Hematopoietic multipotent progenitor cell (in vitro differentiated cells): ENCODE data around the gene FGFR2. TPM values are rescaled to one million over a fixed set of nuclear protein-coding genes. Genes with fewer than 3 reads are reported as not detected.

Experiments used
- DNase-seq, 3 donors: peaks; one replicate each; pipeline ENCODE4 v3.0.0-alpha.2; 2011 to 2015; ENCODE audit warnings: low read depth in 2 of 3, low spot score in 2 of 3
- total RNA-seq: library from RNA; depleted of rRNA; stranded (reverse); fragments of >200 nt; gene quantifications from one replicate; pipeline ENCODE4 v1.2.3, GENCODE V29; 2012

FGFR2 gene
- total RNA-seq, 1 donor: not detected

DNA sequence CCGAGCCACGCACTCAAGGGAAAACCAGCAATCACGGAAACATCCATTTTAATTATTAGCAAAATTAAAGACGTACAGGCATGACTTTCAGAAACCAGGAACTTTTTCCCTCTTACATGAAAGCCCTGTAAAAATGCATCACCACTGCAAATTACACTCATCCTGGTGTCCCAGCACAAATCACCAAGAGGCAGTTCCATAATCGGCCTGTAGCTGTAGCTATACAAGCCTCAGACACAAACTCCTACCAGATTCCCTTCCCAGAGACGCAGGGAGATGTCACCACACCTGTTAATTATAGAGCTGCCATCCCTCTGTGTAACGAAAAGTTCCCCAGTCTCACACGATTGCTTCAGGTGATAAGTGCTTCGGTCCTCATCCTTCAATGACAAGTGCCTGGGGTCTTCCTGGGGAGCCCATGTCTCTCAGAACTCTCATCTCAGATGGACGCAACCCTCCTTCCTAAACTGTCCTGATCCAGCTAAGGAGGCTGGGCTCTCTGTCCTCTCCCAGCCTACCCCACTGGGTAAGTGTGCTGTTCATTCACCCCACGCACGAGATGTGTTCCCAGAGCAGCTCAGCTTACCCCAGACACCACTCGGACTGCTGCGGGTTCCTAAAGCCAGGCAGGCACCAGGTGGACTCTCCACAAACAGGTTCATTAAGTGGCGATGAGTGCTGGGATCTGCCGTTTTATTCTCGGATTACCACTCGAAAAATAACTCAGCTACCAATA is 5.9 kb downstream of the FGFR2 start:
- no peak for DNase-seq

DNA sequence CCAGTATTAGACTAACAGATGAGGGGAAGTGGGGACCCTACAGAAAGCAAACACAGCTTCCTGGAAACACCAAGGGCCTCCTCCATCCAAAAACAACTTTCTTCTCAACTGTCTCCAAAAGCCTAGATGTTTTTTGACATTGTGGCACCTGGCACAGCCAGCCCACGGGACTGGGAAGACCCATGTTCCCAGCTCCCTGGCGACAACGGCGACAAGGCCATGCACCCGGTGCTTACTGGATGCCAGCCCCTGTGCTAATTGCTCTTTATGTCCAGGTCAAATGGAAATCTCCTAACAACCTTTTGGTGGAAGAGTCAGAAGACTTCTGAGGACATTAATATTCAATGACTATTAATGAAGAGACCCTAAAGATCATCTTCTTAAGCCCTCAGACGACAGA is 7.1 kb downstream of the FGFR2 start:
- DNase-seq: no peak

DNA sequence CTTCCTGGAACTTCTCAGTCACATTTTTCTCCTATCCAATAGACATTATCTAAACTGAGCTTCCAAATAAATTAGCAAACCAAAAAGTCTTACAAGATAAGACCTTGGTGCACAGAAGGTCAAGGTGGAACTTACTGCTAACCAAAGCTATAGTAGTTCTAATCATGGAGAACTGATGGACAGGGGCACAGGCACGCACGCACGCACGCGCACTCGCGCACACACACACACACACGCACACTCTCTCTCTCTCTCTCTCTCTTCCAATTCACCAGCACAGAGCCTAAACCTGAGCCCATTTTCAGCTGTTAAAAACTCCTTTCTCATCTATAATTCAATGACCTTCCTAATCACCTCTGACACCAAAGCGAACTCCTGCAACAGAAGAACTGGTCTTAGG is 7.5 kb downstream of the FGFR2 start:
- DNase-seq: no peak

DNA sequence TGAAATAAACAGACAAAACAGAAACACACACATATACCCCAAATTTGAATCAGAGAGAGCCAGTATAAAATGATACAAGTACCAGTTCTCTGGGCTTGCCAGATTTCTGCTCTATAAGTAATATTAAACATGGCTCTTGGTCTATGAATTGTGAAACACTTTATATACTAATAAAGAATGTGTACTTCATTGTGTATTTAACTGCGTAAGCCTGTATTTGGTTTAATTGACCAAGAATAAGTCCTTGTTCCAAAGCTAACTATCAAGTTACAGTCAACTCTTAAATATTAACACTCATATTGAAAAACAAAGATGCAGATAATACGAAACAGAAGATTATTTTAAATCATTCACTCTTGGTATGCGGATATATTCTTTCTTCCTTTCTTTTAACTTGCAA is 8.7 kb downstream of the FGFR2 start:
- DNase-seq: no peak

DNA sequence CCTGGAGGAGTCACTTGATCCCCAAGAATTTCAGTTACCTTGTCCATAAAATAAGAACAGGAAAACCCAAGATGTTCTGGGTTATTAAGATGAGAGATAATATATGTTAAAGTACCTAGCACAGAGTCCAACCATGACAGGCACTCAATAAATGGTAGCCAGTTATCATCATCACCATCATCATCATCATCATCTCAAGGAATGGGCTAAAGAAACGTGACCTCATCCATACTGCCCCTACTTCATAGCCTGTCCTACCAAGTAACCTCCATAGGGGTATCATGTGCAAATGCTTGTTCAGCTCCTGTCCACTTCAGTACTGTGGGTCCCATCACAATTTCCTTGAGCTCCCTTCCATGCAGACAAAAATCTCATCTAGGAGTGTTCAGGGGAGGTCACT is 14.4 kb downstream of the FGFR2 start:
- no peak for DNase-seq

DNA sequence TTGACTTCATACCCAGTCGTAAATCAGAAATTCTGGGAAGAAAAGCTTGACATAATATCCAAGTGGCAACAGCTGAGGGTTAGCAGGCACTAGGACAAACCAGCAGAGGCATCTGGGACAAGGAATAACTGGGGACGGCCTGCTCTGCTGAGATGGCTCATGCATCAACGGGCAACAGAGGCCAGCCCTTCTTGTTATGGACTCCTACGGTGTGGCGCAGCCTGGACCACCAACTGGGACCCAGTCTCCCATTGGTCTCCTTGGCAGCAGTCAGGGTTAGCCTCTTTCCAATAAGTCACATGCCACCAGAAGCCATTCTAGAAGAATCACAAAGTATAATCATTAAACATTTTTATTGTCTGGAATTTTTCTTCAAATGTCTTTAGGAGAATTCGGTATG is 15.0 kb downstream of the FGFR2 start:
- no peak for DNase-seq

DNA sequence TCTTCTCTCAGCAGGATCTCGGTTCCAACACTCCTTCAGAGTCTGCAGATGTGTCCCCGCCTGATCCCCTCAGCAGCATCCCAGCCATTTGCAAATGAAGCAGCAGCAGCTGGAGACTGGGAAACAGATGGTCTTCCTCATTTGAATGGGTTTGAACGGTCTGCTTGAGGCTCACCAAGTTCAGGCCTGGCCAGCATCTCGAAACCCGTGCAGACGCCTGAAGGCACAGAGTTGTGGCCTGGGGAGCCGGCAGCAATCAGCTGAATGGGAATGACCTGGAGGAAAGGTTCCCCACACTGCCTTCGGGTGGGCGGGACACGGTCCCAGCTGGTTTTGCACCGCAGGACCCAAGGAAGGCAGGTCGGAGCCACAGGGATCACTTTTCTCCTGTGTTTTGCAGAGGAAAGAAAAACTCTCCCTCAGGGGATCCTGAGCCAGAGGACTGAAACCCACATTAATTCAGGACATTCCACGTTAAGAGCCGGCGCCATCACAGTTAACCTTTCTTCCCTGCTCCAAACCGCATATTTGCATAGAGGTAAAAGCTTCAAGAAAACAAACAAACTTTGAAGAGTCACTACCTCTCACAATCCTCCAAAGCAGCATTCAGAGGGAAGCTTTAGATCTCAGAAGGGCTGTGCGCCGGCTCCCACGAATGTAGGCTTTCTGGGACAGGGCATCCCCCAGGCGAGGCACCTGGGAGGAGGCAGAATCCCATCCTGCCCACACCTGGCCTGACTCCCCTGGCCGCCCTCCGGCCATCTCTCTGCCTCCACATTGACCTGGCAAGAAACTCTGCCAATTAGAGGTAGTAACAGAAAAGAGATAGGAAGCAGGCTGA is 17.7 kb downstream of the FGFR2 start:
- no peak for DNase-seq

DNA sequence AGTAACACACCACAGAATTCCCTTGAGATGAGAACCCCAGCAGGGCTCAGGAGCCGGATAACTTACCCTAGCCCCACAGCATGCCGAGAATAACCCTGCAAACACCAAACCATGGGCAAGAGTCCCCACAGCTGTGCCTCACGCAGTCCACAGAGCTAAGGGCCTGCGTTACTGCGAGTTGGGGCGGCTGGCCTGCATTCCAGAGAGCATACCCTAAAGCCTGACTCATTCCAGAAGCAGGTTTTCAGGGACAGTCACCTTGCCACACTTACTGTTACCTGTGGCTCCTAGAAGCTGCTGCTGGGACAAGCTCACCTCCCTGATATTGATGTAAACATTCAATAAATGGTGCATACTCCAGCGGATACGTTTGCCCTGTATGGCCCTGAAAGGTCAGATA is 18.6 kb downstream of the FGFR2 start:
- DNase-seq: no peak

DNA sequence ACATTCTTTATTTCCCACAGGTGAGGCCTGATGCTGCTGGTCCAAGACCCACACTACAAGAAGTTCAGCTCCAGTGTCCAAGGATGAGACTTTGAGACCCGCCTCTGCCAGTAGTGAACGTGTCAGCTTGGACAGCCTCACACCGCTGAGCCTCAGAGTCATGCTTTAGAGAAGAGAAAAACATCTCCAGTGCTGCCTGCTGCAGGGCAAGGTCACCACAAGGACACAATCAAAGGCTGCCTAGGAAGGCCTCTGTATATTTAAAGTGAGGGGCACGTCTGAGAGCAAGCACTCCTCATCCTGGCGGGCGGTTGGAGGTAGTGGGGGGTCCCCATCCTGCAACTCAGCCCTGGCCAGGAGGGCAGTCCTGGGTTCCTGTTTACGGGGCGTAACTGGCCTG is 19.3 kb downstream of the FGFR2 start:
- DNase-seq: no peak

DNA sequence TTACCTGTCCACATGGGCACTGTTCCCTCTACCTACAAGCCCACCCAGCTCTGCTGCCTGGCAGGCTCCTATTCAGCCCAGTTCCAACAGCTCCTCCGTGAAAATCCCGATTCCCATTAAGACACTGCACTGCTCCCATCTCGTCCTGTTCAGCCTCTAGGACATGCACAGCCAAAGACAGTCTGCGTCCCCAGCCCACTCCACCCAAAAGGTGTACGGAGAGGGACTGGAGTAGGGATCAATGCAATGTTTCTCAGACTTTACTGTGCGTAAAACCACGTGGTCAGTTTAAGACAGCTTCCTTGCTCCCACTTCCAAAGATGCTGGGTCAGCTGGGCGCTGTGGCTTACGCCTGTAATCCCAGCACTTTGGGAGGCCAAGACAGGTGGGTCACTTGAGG is 19.9 kb downstream of the FGFR2 start:
- no peak for DNase-seq

DNA sequence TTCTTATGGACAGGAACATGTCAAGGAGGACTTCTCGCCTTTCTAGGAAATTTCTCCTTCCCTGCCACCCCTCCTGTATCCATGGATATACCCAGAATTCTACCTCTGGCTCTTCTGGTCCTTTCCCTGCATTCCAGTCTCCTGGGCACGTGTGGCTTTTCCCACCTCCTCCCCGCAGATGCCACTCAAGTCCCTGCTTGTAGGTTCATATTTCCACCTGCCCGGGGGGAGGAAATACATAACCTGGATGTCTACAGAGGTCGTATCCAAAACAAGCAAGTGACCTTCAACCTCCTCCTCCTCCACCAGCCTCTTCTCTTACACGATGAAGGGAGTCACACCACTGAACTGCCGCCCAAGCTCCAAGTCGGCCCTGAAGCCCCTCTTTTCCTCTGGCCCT is 20.7 kb downstream of the FGFR2 start:
- DNase-seq: no peak

DNA sequence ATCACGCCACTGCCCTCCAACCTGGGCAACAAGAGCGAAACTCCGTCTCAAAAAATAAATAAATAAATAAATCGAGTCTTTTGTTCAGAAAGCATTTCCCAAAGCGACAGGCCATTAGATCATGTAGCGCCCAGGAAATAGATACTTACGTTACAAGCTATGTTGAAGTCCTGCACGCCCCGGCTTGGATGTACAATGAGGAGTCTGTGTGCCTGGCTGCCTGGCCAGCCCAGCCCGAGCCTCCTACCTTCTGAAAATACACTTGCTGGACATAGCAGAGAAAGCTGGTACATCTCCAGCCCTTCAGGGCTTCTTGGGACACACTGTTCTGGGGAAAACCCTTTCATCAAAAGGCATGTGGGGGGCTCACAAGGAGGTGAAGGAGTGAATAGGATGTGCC is 22.1 kb downstream of the FGFR2 start:
- no peak for DNase-seq

DNA sequence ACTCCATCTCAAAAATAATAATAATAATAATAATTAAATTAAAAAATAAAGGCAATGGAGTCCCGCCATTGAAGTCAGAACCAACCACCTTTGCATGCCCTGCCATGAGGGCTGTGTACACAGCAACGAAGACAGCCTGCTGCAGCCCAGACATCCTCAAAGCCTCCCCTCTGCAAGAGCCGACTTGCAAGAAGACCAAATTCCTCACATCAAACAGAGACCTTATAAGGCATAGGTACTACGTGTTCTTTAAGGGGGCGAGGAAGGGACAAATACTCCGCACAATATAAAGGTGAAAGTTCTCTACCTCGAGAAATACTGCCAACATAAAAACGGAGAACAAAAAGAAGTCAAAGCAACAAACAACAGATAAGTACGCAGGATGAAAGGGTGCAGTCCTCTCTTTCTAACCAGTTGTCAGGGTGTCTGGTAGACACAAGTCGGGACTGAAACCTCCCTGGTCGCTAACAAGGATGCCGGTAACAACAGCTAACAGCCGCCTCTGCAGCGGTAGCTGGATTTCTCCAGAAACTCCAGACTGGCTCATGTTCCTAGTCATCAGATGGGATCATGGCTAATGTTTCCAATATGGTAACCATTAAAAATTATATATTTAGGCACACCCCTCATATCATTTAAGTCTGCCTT is 23.6 kb downstream of the FGFR2 start:
- DNase-seq: no peak

DNA sequence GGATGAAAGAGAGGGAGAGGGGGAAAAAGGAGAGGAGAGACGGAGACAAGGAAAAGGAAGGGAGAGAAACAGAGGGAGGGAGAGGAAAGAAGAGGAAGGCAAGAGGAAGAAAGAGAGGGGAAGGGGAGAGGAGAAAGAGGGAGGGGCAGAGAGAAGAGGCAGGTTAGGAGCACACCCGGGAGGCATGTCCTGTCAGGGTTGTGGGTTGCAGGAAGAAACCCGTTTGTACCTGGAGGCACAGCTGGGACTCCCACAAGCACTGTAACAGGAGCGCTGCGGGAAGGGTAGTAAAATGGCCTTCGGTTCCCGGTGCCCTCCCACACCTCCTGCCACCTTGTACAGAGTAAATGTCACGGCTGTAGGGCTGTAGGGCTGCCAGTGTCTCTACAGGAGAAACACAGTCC is 24.7 kb downstream of the FGFR2 start:
- DNase-seq: no peak

DNA sequence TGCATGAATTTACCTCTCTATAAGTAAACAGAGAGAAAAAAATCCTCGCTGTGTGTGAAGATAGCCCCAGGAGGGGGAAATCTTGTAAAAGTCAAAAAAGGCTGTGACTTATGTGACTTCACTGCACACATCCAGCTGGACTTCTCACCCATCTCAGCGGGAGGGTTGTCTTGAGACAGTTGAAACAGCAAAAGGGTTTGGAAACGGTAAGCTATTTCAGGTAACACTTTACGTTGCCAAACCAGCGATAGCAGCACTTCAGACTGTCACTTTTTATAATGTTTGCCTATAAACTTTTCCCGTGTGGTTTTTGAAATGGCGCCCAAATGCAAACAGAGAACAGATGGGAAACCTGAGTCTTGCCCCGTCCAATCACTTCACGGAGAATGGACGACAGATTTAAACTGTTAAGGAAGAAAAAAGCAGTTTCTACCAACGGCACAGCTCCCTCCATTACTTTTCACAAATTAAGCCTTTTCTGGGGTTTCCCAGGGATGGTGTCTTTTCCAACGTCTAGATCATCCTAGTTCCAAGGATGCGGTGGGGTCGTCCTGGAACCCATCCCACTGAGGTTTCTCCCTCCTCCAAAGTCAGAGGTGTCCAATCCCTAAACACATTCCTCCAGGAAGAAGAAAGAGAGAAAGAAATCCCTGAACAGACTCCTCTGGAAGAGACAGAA is 25.2 kb downstream of the FGFR2 start:
- no peak for DNase-seq

DNA sequence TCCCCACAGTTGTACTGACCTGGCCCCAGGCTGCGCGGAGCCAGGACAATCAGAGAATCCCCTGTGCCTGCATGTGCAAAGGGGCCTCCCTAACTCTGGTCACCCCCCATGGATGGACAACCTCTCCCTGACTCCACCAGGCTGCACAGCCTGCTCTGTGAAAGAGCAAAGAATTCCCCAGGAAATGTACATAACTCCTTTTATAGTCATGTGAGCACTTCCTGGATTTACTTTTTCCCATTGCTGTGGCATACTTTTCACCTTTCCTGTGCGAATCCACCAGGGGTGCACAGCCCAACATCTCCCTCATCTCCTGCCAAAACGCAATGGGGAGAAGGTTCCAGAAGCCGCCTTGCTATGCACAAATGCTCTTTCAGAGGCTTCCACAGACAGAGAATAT is 27.9 kb downstream of the FGFR2 start:
- DNase-seq: no peak

DNA sequence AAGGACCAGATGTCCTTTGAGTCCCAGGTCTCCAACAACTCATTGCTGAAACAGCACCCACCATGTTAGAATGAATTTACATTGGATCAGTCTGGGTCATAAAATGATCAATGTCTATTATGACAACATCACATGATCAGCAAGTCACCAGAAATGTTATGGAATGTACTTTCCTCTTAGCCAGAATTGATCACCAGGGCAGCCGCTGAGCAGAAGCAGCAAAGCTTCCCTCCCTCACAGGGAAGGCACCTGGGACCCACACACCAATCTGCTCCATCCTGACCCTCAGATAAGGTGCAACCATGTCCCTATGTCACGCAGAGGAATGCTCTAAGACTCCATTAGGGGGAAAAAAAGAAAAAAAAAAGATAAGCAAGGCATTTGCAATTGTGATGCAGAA is 30.0 kb downstream of the FGFR2 start:
- DNase-seq: no peak

DNA sequence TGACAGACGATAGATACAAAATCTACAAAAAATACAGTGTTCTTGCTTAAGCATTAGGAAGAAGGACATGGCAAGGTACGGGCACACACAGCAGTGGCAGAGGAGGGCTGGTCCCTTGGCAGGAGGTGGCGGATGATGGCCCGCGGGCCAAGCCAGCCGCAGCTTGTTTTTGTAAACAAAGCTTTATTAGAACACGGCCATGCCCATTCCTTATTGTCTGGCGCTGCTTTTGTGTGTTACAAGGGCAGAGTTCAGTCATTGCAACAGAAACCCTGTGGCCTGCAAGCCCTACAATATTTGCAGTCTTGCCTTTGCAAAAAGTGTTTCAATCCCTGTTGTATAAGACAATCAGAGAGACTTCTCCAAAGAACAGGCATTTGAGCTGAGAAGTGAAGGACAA is 30.7 kb downstream of the FGFR2 start:
- DNase-seq: no peak

DNA sequence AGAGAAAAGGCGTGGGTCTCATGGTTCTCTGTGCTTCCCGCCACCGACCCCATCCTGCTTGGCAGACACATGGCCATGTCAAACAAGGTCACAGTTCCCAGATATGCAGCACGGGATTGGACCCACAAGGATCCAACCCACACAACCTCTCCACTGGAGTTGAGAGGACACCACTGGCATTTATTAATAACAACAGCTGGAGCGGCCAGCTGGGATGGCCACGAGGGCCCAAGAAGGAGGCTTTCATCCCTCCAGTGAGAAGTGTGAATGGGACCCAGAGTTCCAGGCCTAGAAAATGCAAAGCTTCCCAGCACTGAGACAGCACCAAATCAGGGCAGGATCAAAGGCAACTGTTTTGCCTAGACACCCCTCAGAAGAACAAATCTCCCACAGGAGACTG is 31.5 kb downstream of the FGFR2 start:
- no peak for DNase-seq

DNA sequence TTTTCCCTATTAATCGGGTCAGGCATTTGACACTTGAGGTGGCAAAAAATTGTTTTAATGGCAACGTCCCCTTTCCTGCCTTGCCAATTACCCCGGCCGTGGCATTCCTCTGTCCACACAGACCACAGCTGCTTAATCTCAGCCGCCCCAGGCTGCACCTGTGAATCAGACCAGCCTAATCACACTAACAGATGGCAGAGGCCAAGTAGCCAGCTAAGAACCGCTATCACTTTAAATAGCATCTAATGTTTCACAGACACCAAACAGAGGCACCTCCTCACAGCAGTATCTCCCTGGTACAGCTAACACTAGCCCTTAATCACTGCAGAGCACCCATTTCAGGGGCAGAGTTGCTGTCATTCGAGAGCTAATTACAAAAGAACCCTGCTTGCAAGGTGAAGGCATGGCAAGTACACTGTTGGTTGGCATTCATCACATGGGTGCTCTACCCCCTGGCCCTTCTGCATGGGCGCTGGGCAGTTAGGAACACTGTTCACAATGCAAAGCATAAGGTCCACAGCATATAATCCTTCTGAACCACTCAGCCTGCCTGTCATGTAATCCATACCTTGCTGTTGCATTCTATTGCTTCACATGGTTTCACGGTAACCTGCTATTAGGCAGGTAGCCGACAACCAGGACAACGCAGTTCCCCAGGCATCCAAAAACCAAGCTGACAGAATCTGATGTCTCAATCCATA is 38.8 kb downstream of the FGFR2 start:
- DNase-seq: no peak

DNA sequence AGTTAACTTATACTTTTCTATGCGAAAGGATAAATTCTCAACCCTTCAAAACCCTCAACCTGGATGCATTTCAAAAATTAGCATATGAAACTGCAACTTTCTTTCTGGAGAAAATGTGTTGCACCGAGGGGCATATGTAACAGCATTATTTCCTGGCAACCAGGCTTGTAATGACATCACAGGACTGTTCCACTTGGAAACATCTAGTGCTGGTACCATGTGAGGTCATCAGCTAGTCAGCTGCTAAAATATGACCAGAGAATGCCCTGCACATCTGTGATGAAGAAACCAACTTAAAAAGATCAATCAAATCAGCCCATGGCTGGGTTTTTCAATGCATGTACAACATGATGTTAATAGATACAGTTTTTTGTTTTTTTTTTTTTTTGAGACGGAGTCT is 40.0 kb downstream of the FGFR2 start:
- DNase-seq: no peak
